HepG2 (cell line): ENCODE data around the gene TEX19. TPM values are rescaled to one million over a fixed set of nuclear protein-coding genes. Genes with fewer than 3 reads are reported as not detected.

Experiments
- AKAP8 ChIP-seq: sonication (generic); formaldehyde crosslinking; IDR thresholded peaks from 2 replicates; pipeline ENCODE4 v1.5.1; 2020; ENCODE audit warnings: mild to moderate bottlenecking, missing genetic modification reagents
- PAWR ChIP-seq: sonication (generic); formaldehyde crosslinking; IDR thresholded peaks from 2 replicates; pipeline ENCODE4 v1.4.0; 2020; ENCODE audit warnings: missing genetic modification reagents, mild to moderate bottlenecking, borderline replicate concordance
- PTBP1 ChIP-seq: fragments of 200-400 bp; formaldehyde crosslinking; IDR thresholded peaks from 2 replicates; pipeline ENCODE4 v1.6.1; 2018; ENCODE audit warnings: low read length, low read depth; ENCODE audit not compliant: poor library complexity, severe bottlenecking
- SKIL ChIP-seq: sonication (generic); formaldehyde crosslinking; IDR thresholded peaks from 2 replicates; pipeline ENCODE4 v1.8.0; 2022; ENCODE audit warnings: missing genetic modification reagents, mild to moderate bottlenecking, moderate library complexity, borderline replicate concordance
- TBX2 ChIP-seq: sonication (generic); formaldehyde crosslinking; IDR thresholded peaks from 2 replicates; pipeline ENCODE4 v1.5.0; 2020; ENCODE audit warnings: missing genetic modification reagents, mild to moderate bottlenecking, borderline replicate concordance
- ZBTB7B ChIP-seq: sonication (generic); formaldehyde crosslinking; IDR thresholded peaks from 2 replicates; pipeline ENCODE4 v1.4.0; 2020; ENCODE audit warnings: missing genetic modification reagents
- ZNF687 ChIP-seq: sonication (generic); formaldehyde crosslinking; IDR thresholded peaks from 2 replicates; pipeline ENCODE4 v1.5.1; 2020; ENCODE audit warnings: mild to moderate bottlenecking, missing genetic modification reagents, moderate library complexity
- ZNF800 ChIP-seq: sonication (generic); formaldehyde crosslinking; IDR thresholded peaks from 2 replicates; pipeline ENCODE4 v1.4.0; 2020; ENCODE audit warnings: missing genetic modification reagents
- ZSCAN21 ChIP-seq: sonication (generic); formaldehyde crosslinking; IDR thresholded peaks from 2 replicates; pipeline ENCODE4 v1.8.0; 2022; ENCODE audit warnings: mild to moderate bottlenecking, missing genetic modification reagents, moderate library complexity, borderline replicate concordance
- polyA plus RNA-seq, 8 experiments: library from polyadenylated mRNA; depleted of rRNA in 3 of 8; stranded (reverse) in 7 of 8; unstranded in 1 of 8; fragments of >200 nt; fragmentation: Illumina TruSeq in 4 of 8; extraction: Trizol in 4 of 8; gene quantifications; 2 replicates each; pipeline versions ENCODE4 v1.2.1 to v1.2.3, GENCODE V29; 2011 to 2016; ENCODE audit warnings: low read depth in 4 of 8, missing spikeins in 1 of 8, mixed read lengths in 1 of 8; ENCODE audit not compliant: insufficient read depth in 1 of 8
- total RNA-seq, 5 experiments: library from RNA; depleted of rRNA; stranded (reverse); fragments of >200 nt; fragmentation: Illumina TruSeq; extraction: Trizol; gene quantifications; 2 replicates each; pipeline ENCODE4 v1.2.3, GENCODE V29; 2016; ENCODE audit warnings: low read depth in 1 of 5
- TF ChIP-seq, protein P1 (sequence below): IDR thresholded peaks from 2 replicates; pipeline ENCODE4 v1.6.1; 2016; ENCODE audit warnings: low read depth, missing genetic modification reagents, missing compliant biosample characterization
- TF ChIP-seq, protein P2 (sequence below): sonication (generic); formaldehyde crosslinking; IDR thresholded peaks from 2 replicates; pipeline ENCODE4 v1.9.0; 2021; ENCODE audit warnings: missing genetic modification reagents, borderline replicate concordance
- TF ChIP-seq, protein P3 (sequence below): IDR thresholded peaks from 2 replicates; pipeline ENCODE4 v1.6.1; 2012; ENCODE audit warnings: inconsistent platforms

Gene TEX19
- total and polyA plus RNA-seq, 2 of the 13 experiments (the other 11 are each of a cell fraction or from before 2014, with no cell fraction given) = 1.3 to 6.0 TPM

- TF ChIP-seq PAWR (no peak), ZBTB7B (CRISPR knock-in tag) (no peak), ZNF800 (CRISPR knock-in tag) (no peak), AKAP8 (CRISPR knock-in tag) (peak; percentile 96; the same call in 1 of the 2 replicates), SKIL (CRISPR knock-in tag) (no peak), PTBP1 (no peak), TBX2 (0 out of 2 replicates have a peak, but pooled peaks have one; percentile 44), ZNF687 (peak; percentile 73), ZSCAN21 (CRISPR knock-in tag) (no peak)
- TF ChIP-seq, protein P1, sequence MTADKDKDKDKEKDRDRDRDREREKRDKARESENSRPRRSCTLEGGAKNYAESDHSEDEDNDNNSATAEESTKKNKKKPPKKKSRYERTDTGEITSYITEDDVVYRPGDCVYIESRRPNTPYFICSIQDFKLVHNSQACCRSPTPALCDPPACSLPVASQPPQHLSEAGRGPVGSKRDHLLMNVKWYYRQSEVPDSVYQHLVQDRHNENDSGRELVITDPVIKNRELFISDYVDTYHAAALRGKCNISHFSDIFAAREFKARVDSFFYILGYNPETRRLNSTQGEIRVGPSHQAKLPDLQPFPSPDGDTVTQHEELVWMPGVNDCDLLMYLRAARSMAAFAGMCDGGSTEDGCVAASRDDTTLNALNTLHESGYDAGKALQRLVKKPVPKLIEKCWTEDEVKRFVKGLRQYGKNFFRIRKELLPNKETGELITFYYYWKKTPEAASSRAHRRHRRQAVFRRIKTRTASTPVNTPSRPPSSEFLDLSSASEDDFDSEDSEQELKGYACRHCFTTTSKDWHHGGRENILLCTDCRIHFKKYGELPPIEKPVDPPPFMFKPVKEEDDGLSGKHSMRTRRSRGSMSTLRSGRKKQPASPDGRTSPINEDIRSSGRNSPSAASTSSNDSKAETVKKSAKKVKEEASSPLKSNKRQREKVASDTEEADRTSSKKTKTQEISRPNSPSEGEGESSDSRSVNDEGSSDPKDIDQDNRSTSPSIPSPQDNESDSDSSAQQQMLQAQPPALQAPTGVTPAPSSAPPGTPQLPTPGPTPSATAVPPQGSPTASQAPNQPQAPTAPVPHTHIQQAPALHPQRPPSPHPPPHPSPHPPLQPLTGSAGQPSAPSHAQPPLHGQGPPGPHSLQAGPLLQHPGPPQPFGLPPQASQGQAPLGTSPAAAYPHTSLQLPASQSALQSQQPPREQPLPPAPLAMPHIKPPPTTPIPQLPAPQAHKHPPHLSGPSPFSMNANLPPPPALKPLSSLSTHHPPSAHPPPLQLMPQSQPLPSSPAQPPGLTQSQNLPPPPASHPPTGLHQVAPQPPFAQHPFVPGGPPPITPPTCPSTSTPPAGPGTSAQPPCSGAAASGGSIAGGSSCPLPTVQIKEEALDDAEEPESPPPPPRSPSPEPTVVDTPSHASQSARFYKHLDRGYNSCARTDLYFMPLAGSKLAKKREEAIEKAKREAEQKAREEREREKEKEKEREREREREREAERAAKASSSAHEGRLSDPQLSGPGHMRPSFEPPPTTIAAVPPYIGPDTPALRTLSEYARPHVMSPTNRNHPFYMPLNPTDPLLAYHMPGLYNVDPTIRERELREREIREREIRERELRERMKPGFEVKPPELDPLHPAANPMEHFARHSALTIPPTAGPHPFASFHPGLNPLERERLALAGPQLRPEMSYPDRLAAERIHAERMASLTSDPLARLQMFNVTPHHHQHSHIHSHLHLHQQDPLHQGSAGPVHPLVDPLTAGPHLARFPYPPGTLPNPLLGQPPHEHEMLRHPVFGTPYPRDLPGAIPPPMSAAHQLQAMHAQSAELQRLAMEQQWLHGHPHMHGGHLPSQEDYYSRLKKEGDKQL (CRISPR knock-in tag) = no peak
- TF ChIP-seq, protein P2, sequence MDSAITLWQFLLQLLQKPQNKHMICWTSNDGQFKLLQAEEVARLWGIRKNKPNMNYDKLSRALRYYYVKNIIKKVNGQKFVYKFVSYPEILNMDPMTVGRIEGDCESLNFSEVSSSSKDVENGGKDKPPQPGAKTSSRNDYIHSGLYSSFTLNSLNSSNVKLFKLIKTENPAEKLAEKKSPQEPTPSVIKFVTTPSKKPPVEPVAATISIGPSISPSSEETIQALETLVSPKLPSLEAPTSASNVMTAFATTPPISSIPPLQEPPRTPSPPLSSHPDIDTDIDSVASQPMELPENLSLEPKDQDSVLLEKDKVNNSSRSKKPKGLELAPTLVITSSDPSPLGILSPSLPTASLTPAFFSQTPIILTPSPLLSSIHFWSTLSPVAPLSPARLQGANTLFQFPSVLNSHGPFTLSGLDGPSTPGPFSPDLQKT (CRISPR knock-in tag) = no peak
- TF ChIP-seq, protein P3, sequence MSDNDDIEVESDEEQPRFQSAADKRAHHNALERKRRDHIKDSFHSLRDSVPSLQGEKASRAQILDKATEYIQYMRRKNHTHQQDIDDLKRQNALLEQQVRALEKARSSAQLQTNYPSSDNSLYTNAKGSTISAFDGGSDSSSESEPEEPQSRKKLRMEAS = no peak
These were observed 29.3 kb downstream of the TEX19 start (continued) for GRCh38 chr17:82388223-82388921.
